ENCODE results near the gene TLCD3B.

Gene TLCD3B

DNA sequence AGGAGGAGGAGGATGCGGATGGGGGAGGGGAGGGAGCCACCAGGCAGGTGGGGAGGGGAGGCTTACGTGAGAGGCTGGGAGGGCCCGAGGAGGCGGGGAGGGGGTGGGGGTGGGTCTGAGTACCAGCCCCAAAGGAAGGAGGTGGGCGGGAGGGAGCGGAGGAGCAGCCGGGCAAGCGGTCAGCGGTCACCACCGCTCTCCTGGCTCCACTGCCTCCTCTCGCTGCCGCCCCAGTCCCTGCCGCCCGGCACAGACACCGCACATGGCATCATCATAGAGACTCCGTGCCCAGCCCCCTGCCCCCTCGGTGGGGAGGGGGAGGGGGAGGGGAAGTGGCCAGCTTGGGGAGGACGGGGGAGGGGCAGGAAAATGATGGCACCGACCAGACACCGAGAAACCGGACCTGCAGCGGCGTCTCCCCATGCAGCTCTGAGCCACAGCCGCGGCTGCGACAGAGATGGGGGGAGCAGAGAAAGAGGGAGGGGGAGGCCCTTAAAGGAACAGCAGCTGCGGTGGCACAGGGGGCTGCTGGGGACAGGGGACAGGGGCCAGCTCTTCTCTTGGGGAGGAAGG lies at the start of gene TLCD3B:
Gene TLCD3B (minus strand): TSS at position 431 of the 573 bp plus-strand sequence. CDS start 744 bp downstream, outside the sequence.
- TF ChIP-seq ARNT (IDR thresholded peaks at IDR 0.05): no peak
- no peak for TF ChIP-seq ELF4 (IDR thresholded peaks at IDR 0.05)
- TF ChIP-seq FOXA1 (IDR thresholded peaks at IDR 0.05): no peak
- no peak for TF ChIP-seq ZNF384 (IDR thresholded peaks at IDR 0.05)
- TF ChIP-seq NFRKB (IDR thresholded peaks at IDR 0.05): no peak
- no peak for TF ChIP-seq PKNOX1 (IDR thresholded peaks at IDR 0.05)
- no peak for TF ChIP-seq TARDBP (IDR thresholded peaks at IDR 0.05)
- TF ChIP-seq CTBP1 (IDR thresholded peaks at IDR 0.05; ENCODE audit: borderline replicate concordance): no peak
- no peak for TF ChIP-seq L3MBTL2 (conservative IDR thresholded peaks at IDR 0.05)
- TF ChIP-seq LEF1 (IDR thresholded peaks at IDR 0.05; ENCODE audit: borderline replicate concordance): no peak
- TF ChIP-seq HDGF (IDR thresholded peaks at IDR 0.05; ENCODE audit: borderline replicate concordance): no peak
- no peak for TF ChIP-seq BHLHE40 (IDR thresholded peaks at IDR 0.05; ENCODE audit: borderline replicate concordance)
- no peak for TF ChIP-seq SP1 (IDR thresholded peaks at IDR 0.05)
- no peak for TF ChIP-seq FOXM1 (IDR thresholded peaks at IDR 0.05; ENCODE audit: borderline replicate concordance)
- TF ChIP-seq SUZ12 (IDR thresholded peaks at IDR 0.05): no peak
- TF ChIP-seq FOXK2 (IDR thresholded peaks at IDR 0.05): no peak
- CTCF ChIA-PET: interaction anchor here (0.5 to 2.1 kb wide), 9 partner anchors 8 to 923 kb away, joined by 3 to 10 read pairs (median 5); partner anchors contain the start of genes C16orf92 and TAOK2
- POLR2A ChIA-PET: interaction anchor here (0.7 to 2.9 kb wide), 5 partner anchors 10 to 923 kb away, joined by 3 to 11 read pairs (median 3); partner anchors contain the start of gene KCTD13
- no peak for DNase-seq (ENCODE audit: extremely low spot score)

DNA sequence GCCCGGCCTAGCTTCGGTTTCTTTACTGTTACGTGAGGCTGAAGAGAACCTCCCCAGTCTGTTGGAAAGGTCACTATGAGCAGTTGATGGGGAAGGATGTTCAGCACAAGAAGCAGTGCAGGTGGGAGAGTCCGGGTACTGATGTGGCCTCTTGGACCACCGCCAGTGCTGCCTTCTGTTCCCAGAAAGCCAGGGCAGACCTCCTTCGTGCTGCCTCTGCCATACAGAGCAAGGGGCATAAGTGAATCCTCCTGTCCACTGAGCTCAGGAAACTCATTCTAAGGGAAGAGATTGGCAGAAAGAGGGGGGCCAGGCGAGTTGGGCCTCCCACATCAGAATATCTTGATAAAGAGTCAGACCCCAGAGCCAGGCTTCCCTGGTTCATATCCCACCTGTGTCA lies 48.4 kb upstream of the TLCD3B start:
- no peak for TF ChIP-seq BHLHE40 (IDR thresholded peaks at IDR 0.05; ENCODE audit: borderline replicate concordance)
- no peak for TF ChIP-seq HDGF (IDR thresholded peaks at IDR 0.05; ENCODE audit: borderline replicate concordance)
- no peak for TF ChIP-seq FOXM1 (IDR thresholded peaks at IDR 0.05; ENCODE audit: borderline replicate concordance)
- TF ChIP-seq FOXA1 (IDR thresholded peaks at IDR 0.05): no peak
- no peak for TF ChIP-seq SUZ12 (IDR thresholded peaks at IDR 0.05)
- no peak for TF ChIP-seq ELF4 (IDR thresholded peaks at IDR 0.05)
- TF ChIP-seq TARDBP (IDR thresholded peaks at IDR 0.05): no peak
- no peak for TF ChIP-seq ARNT (IDR thresholded peaks at IDR 0.05)
- TF ChIP-seq PKNOX1 (IDR thresholded peaks at IDR 0.05): no peak
- TF ChIP-seq LEF1 (IDR thresholded peaks at IDR 0.05; ENCODE audit: borderline replicate concordance): no peak
- no peak for TF ChIP-seq SP1 (IDR thresholded peaks at IDR 0.05)
- no peak for TF ChIP-seq NFRKB (IDR thresholded peaks at IDR 0.05)
- no peak for TF ChIP-seq L3MBTL2 (conservative IDR thresholded peaks at IDR 0.05)
- TF ChIP-seq FOXK2 (IDR thresholded peaks at IDR 0.05): no peak
- TF ChIP-seq ZNF384 (IDR thresholded peaks at IDR 0.05): no peak
- CTCF ChIA-PET: interaction anchor here (0.8 to 4.8 kb wide), 2 partner anchors 13 to 279 kb away, joined by 3 to 25 read pairs; partner anchors contain the start of gene TBX6
- POLR2A ChIA-PET: interaction anchor here (3.6 to 5.7 kb wide), 2 partner anchors 12 to 13 kb away, joined by 24 to 66 read pairs; partner anchors contain the start of genes ALDOA and TBX6
- no peak for DNase-seq (ENCODE audit: extremely low spot score)

- ChIA-PET CTCF (interaction anchor here (0.8 to 4.8 kb wide), 2 partner anchors 13 to 278 kb away, joined by 3 to 25 read pairs; partner anchors contain the start of gene TBX6), POLR2A (interaction anchor here (1.4 to 5.7 kb wide), 3 partner anchors 13 to 18 kb away, joined by 4 to 66 read pairs (median 24); partner anchors contain the start of genes ALDOA and TBX6)
- TF ChIP-seq ZNF384 (IDR thresholded peaks at IDR 0.05): no peak
- no peak for TF ChIP-seq SP1 (IDR thresholded peaks at IDR 0.05)
- no peak for TF ChIP-seq CTBP1 (IDR thresholded peaks at IDR 0.05; ENCODE audit: borderline replicate concordance)
- TF ChIP-seq HDGF (IDR thresholded peaks at IDR 0.05; ENCODE audit: borderline replicate concordance): no peak
- no peak for TF ChIP-seq BHLHE40 (IDR thresholded peaks at IDR 0.05; ENCODE audit: borderline replicate concordance)
- no peak for TF ChIP-seq TARDBP (IDR thresholded peaks at IDR 0.05)
- TF ChIP-seq LEF1 (IDR thresholded peaks at IDR 0.05; ENCODE audit: borderline replicate concordance): no peak
- TF ChIP-seq SUZ12 (IDR thresholded peaks at IDR 0.05): no peak
- TF ChIP-seq L3MBTL2 (conservative IDR thresholded peaks at IDR 0.05): no peak
- no peak for TF ChIP-seq PKNOX1 (IDR thresholded peaks at IDR 0.05)
- no peak for TF ChIP-seq NFRKB (IDR thresholded peaks at IDR 0.05)
- no peak for TF ChIP-seq ELF4 (IDR thresholded peaks at IDR 0.05)
- TF ChIP-seq FOXM1 (IDR thresholded peaks at IDR 0.05; ENCODE audit: borderline replicate concordance): no peak
- no peak for TF ChIP-seq ARNT (IDR thresholded peaks at IDR 0.05)
- no peak for TF ChIP-seq FOXK2 (IDR thresholded peaks at IDR 0.05)
- no peak for TF ChIP-seq FOXA1 (IDR thresholded peaks at IDR 0.05)
- DNase-seq (ENCODE audit: extremely low spot score): no peak
Observed at GRCh38 chr16:30078744-30079143, 47.7 kb upstream of the TLCD3B start.

GRCh38 chr16:30077656-30078055 lies 46.6 kb upstream of the TLCD3B start:
- TF ChIP-seq TARDBP (IDR thresholded peaks at IDR 0.05) (no peak), ZNF384 (IDR thresholded peaks at IDR 0.05) (no peak), SUZ12 (IDR thresholded peaks at IDR 0.05) (no peak), FOXA1 (IDR thresholded peaks at IDR 0.05) (no peak), LEF1 (IDR thresholded peaks at IDR 0.05; ENCODE audit: borderline replicate concordance) (no peak), BHLHE40 (IDR thresholded peaks at IDR 0.05; ENCODE audit: borderline replicate concordance) (no peak), FOXK2 (IDR thresholded peaks at IDR 0.05) (no peak), CTBP1 (IDR thresholded peaks at IDR 0.05; ENCODE audit: borderline replicate concordance) (no peak), SP1 (IDR thresholded peaks at IDR 0.05) (no peak), HDGF (IDR thresholded peaks at IDR 0.05; ENCODE audit: borderline replicate concordance) (no peak), NFRKB (IDR thresholded peaks at IDR 0.05) (no peak), L3MBTL2 (conservative IDR thresholded peaks at IDR 0.05) (no peak), FOXM1 (IDR thresholded peaks at IDR 0.05; ENCODE audit: borderline replicate concordance) (no peak), ELF4 (IDR thresholded peaks at IDR 0.05) (no peak), ARNT (IDR thresholded peaks at IDR 0.05) (no peak), PKNOX1 (IDR thresholded peaks at IDR 0.05) (no peak)
- DNase-seq (ENCODE audit: extremely low spot score): no peak
- ChIA-PET CTCF (no interaction called here), POLR2A (interaction anchor here (1.4 to 5.7 kb wide), 4 partner anchors 11 to 19 kb away, joined by 4 to 66 read pairs (median 40); partner anchors contain the start of genes ALDOA and TBX6)

Measured in HEK293T (cell line).